Peyer's patch (tissue), 4 donors: ENCODE results near the gene OR6K3.

Source experiments
- POLR2A ChIP-seq, 2 donors: fragments of 450-650 bp; IDR thresholded peaks; one replicate each; pipeline ENCODE4 v1.5.1; 2017; ENCODE audit warnings: antibody characterized with exemption in 2 of 2, mild to moderate bottlenecking in 2 of 2, moderate library complexity in 2 of 2
- TF ChIP-seq, protein P1 (sequence below), 6 experiments: fragments of 450-650 bp in 4 of 6; fragments of 200-600 bp in 2 of 6; sonication (generic) in 1 of 6; IDR thresholded peaks; one replicate each; pipeline ENCODE4 v1.5.1; 2017 to 2019; ENCODE audit warnings: antibody characterized with exemption in 6 of 6, mild to moderate bottlenecking in 3 of 6, moderate library complexity in 1 of 6

DNA sequence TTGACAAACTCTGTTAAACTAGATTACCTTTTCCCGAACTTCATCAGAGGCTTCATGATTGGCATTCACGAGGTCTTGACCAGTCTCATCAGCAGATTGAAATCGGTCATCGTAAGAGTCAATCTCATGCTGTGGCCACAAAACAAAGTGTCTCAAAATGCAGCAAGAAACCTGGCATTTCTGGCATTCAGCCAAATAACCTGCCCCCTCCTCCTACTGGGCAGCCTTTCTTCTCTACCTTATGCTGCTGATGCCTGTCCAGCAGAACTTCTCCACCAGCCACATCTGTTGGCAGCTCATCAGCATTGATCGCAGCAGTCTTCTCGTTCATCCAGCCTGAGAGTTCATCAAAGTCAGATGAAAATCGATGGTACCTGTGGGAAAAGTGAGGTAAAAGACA is 46.2 kb downstream of the OR6K3 start:
- TF ChIP-seq, protein P1, sequence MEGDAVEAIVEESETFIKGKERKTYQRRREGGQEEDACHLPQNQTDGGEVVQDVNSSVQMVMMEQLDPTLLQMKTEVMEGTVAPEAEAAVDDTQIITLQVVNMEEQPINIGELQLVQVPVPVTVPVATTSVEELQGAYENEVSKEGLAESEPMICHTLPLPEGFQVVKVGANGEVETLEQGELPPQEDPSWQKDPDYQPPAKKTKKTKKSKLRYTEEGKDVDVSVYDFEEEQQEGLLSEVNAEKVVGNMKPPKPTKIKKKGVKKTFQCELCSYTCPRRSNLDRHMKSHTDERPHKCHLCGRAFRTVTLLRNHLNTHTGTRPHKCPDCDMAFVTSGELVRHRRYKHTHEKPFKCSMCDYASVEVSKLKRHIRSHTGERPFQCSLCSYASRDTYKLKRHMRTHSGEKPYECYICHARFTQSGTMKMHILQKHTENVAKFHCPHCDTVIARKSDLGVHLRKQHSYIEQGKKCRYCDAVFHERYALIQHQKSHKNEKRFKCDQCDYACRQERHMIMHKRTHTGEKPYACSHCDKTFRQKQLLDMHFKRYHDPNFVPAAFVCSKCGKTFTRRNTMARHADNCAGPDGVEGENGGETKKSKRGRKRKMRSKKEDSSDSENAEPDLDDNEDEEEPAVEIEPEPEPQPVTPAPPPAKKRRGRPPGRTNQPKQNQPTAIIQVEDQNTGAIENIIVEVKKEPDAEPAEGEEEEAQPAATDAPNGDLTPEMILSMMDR (IDR thresholded peaks at IDR 0.05) = no peak
- no peak for TF ChIP-seq POLR2A (IDR thresholded peaks at IDR 0.05)
